Cardiac fibroblast (primary cell): Measurements from ENCODE around the gene SNED1.

ENCODE experiments used
- DNase-seq, 2 donors: peaks; one replicate each; pipeline versions ENCODE4 v3.0.0 to v3.0.0-alpha.2; 2010; ENCODE audit warnings: low read depth in 2 of 2
- H3K4me3 ChIP-seq, 2 donors: replicated peaks in 1 of 2; 1 replicate in 1 of 2; 2 replicates in 1 of 2; pipeline ENCODE4 v1.5.1; 2011; ENCODE audit warnings: low read depth in 2 of 2, low read length in 2 of 2, mild to moderate bottlenecking in 2 of 2, moderate library complexity in 1 of 2
- TF ChIP-seq, protein P1 (sequence below): IDR thresholded peaks from one replicate; pipeline ENCODE4 v1.5.1; 2011; ENCODE audit warnings: low read depth, mild to moderate bottlenecking, low read length, inconsistent platforms

The SNED1 gene

DNA sequence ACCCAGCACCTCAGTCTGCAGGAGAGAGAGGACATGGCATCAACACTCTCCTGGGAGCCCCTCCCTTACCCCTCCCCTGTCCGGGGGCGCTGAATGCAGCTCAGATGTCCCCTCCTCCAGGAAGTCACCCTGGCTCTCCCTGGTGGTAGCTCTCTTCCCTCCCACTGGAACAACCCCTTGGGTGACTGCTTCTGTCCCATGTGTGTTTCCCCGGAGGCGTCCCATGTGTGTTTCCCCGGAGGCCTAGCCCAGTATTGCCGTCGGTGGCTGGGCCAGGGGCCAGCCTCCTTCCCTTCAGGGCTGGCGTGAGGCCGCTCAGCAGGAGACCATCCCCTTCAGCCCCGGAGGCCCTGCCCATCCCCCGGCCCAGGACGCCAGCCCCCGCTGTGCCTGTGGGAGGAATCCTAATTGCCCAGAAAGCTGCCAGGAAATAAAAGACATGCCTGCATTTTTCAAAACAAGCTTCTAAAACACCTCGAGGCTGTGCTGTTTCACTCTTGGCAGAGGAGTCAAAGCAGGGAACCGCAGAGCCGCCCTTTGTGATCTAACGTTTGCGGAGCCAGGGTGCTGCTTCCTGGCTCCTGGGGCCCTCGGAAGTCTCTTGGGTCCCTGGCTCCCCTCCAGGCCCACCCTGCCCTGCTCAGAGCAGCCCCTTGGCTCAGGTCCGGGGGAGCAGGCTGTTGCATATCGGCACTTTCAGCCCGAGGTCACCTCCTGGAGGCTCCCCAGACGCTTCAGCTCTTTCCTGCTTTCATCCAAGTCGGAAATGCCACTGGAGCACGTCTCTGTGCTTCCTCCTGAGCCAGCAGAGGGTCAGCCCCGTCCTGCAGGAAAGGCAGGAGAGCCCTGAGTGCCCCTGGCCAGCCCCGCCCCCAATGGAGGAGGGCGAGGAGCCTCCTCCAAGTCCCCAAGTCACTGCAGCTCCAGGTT lies 11.4 kb downstream of the SNED1 start:
- peak; percentile 82 to 97 for DNase-seq
- H3K4me3 ChIP-seq, result peak overlapping the region; percentile 21 to 34
- TF ChIP-seq, protein P1, sequence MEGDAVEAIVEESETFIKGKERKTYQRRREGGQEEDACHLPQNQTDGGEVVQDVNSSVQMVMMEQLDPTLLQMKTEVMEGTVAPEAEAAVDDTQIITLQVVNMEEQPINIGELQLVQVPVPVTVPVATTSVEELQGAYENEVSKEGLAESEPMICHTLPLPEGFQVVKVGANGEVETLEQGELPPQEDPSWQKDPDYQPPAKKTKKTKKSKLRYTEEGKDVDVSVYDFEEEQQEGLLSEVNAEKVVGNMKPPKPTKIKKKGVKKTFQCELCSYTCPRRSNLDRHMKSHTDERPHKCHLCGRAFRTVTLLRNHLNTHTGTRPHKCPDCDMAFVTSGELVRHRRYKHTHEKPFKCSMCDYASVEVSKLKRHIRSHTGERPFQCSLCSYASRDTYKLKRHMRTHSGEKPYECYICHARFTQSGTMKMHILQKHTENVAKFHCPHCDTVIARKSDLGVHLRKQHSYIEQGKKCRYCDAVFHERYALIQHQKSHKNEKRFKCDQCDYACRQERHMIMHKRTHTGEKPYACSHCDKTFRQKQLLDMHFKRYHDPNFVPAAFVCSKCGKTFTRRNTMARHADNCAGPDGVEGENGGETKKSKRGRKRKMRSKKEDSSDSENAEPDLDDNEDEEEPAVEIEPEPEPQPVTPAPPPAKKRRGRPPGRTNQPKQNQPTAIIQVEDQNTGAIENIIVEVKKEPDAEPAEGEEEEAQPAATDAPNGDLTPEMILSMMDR, result no peak

DNA sequence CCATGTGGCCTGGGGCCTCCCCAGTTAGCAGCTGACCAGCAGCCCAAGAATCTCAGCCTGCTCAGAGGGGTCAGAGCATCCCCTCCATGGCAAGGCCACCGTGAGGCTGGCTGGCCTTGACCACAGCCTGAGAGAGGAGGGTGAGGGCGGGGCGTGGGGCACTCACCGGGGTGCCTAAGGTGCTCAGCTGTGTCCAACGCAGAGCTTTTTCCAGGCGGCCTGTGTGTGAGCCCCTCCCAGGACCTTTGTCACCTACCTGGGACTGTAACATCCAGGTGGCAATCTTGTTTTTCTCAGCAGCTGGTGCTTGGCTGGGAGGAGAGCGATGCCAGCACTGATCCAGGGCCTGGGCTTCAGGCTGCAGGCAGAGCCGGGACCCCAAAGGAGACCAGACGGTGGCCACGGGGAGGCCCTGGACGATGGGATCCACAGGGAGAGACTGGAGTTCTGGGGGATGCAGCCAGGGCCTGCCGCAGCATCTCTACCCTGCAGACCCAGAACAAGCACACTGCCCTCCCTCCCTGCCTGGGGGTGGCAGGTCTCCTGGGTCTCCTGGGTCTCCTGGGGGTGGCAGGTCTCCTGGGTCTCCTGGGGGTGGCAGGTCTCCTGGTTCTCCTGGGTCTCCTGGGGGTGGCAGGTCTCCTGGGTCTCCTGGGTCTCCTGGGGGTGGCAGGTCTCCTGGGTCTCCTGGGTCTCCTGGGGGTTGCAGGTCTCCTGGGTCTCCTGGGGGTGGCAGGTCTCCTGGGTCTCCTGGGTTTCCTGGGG lies 12.3 kb downstream of the SNED1 start:
- H3K4me3 ChIP-seq, result peak overlapping the region; percentile 21 to 34
- DNase-seq, result no peak
- TF ChIP-seq, protein P1, result no peak

DNA sequence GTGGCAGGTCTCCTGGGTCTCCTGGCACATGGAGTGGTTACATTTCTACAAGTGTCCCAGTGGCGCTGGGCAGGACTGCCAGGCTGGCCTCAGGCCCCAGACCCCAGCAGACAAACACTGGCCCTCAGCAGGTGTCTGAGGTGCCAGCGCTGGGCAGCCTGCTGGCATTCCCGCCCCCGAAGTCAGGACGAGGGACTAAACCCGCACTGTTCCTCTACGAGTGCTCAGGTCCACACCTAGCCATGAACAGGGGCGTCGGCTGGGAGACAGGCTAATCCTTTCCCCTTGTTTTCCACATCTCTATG lies 12.8 kb downstream of the SNED1 start:
- no peak overlapping the region for H3K4me3 ChIP-seq
- TF ChIP-seq, protein P1, result no peak
- no peak for DNase-seq

DNA sequence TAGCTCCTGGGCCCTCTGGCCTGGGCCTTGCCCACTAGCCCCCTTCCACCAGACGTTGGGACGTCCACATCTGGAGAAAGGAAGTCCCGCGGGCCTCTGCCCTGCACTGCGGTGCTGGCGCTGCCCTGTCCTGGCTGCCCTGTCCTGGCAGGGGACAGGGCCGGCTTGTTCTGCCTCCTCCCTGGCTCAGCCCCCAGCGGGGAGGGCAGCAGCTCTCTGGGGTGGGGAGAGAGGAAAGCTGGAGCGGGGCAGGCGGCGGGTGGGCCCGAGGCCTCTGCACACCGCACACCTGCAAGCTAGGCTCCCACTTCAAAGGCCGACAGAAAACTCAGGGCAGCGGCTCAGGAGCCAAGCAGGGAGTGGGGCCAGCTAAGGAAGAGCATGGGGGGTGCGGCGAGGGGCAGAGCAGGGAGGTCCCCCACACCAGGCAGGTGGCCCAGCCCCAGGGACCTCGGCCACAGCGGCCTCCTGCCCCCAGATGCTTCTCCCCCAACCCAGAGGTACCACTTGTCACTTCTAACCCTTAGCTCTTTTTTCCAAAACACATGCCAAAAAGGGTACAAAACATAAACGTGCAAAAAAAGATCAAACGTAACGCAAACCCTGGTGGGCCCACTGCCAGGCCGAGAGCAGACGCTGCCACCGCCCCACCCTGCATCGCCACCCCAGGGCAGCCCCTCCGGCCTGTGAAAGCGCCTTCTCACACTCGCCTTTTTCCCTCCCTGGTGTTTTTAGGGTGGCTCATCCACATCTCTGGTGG lies 13.5 kb downstream of the SNED1 start:
- no peak overlapping the region for H3K4me3 ChIP-seq
- TF ChIP-seq, protein P1, result no peak
- DNase-seq, result no peak

DNA sequence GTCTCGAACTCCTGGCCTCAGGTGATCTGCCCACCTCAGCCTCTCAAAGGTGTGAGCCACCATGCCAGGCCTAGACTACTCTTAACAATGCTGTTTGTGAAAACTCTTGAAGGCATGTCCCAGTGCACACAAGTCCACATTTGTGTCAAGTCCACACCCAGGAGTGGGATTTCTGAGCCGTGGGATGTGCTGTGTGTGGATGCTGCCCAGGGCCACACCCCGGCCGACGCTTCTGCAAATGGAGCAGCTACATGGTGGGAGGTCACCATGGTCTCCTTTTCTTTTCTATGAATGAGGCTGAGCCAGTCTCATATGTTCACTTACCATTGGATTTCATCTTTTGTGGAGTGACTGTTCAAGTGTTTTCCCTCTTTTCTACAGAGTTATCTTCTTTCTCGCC lies 15.8 kb downstream of the SNED1 start:
- DNase-seq, result no peak
- no peak overlapping the region for H3K4me3 ChIP-seq
- TF ChIP-seq, protein P1, result no peak

DNA sequence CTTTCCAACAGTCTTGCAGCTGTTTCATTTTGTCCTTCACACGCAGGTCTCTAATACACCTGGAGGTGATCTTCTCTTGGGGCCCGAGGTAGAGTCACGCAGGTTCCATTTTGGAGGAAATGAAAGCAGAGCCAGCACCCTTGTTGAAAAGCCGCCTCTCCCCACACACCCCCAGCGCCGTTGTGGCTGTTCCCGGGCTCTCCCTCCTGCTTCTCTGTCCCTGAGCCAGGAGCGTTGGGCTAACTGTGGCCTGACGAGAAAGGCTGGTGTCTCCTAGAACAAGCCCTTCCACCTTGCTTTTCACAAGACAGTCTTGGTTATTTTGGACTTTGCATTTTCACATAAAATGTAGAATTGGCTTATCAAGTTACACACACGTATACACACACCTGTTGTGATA lies 16.3 kb downstream of the SNED1 start:
- TF ChIP-seq, protein P1, result no peak
- no peak for DNase-seq

More for the DNA sequence above, 16.3 kb downstream of the SNED1 start:
- H3K4me3 ChIP-seq, result no peak overlapping the region
